ENCODE measurements around the gene ZNF488.

ZNF488 gene

DNA sequence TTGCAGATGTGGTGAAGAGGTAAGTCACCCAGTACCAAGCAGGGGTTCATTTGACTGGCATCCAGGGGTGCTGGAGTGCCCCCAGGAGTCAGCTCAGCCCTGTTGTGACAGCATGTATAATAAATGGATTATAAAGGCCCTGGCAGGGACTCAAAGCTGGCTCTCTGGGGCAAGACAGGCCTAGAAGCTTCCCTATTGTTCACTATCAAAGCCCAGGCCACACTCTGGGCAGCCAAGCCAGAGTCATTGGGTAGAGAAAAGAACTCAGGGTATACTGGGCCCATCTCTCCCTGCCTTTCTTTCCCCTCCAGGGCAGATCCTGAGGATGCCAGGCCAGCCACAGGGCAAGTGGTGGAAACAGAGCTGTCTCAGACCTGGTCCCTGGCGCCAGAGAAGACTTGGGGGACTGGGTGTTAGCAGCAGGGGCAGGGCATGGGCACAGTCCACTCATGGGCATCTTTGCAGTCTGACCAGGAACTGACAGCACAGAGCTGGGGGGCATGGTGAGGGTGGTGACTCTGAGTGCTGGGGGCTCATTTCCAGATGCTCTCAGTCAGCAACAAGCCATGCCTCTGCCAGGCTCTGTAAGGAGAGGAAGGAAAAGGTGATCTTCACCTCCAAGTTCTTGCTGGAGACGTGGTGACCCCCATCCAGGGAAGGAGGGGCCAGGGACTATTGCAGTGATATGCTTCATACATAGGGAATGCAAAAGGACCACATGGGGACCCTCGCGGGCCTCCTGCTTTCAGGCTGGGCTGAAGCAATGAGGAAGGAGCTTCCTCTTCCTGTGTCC, 24.3 kb downstream of the ZNF488 start:
- TF ChIP-seq, protein P1, sequence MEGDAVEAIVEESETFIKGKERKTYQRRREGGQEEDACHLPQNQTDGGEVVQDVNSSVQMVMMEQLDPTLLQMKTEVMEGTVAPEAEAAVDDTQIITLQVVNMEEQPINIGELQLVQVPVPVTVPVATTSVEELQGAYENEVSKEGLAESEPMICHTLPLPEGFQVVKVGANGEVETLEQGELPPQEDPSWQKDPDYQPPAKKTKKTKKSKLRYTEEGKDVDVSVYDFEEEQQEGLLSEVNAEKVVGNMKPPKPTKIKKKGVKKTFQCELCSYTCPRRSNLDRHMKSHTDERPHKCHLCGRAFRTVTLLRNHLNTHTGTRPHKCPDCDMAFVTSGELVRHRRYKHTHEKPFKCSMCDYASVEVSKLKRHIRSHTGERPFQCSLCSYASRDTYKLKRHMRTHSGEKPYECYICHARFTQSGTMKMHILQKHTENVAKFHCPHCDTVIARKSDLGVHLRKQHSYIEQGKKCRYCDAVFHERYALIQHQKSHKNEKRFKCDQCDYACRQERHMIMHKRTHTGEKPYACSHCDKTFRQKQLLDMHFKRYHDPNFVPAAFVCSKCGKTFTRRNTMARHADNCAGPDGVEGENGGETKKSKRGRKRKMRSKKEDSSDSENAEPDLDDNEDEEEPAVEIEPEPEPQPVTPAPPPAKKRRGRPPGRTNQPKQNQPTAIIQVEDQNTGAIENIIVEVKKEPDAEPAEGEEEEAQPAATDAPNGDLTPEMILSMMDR (IDR thresholded peaks at IDR 0.05), result no peak

DNA sequence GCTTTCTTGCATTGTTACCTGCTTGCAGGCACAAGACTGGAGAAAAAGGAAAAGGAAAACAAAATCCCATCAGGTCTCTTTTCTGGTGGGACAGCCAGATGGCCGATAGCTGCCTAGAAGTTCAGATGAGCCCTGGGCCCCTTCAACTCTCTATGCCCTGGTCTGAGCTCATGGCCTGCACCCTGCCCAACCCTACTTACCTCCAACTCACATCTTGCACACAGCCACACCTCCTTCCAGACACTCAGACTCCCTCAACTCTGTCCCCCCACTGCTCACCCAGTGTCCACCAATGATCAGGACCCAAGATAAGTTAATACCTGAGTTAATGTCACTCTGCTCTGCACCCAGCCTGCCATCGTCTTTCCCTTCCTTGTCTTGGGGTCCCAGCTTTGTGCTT, 25.0 kb downstream of the ZNF488 start:
- TF ChIP-seq, protein P1 (IDR thresholded peaks at IDR 0.05), result no peak

DNA sequence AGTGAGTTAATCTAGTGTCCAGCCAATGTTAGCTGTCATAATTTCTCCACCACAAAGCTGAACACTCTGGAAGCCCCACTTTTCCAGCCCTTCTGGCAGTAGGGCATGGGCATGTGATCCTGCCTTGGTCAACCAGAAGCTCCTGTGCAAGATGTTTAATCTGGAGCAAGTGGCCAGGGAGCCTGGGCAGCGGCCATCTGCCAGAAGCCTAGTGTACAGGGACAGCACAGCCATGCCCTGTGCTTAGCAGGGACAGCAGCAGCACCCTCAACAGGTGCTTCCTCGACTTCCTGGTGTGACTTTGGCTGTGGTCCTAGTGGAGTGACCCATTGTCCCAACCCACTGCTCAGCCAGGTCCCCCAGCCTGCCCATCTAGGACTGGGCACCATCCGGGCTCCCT, 25.6 kb downstream of the ZNF488 start:
- TF ChIP-seq, protein P1 (IDR thresholded peaks at IDR 0.05), result no peak

DNA sequence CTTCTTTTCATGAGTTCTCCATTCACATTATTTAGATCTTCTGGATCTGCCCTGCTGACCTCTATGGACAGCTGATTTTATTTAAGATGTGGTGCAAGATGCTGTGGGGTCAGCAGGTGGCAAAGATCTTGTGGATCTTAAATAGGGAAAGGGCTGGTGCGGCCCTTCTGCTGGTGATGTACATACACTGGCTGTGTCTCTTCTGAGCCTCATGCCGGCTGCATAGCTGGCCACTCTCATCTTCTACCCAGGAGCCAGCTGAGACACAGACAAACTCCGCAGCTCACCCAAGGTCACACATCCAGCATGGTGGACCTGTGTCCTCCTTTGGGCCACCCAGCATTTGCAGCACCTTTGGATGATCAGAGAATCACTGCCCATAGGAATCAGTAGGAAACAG, 26.2 kb downstream of the ZNF488 start:
- TF ChIP-seq, protein P1 (IDR thresholded peaks at IDR 0.05), result no peak

DNA sequence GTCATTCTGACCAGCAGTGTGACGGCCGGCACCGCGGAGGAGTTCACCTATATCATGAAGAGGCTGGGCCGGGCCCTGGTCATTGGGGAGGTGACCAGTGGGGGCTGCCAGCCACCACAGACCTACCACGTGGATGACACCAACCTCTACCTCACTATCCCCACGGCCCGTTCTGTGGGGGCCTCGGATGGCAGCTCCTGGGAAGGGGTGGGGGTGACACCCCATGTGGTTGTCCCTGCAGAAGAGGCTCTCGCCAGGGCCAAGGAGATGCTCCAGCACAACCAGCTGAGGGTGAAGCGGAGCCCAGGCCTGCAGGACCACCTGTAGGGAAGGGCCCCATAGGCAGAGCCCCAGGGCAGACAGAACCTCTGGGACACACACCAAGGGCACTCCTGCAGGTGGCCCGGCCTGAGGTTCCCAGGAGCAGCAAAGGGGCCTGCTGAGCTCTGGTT, 26.9 kb downstream of the ZNF488 start:
- TF ChIP-seq, protein P1 (IDR thresholded peaks at IDR 0.05), result no peak

DNA sequence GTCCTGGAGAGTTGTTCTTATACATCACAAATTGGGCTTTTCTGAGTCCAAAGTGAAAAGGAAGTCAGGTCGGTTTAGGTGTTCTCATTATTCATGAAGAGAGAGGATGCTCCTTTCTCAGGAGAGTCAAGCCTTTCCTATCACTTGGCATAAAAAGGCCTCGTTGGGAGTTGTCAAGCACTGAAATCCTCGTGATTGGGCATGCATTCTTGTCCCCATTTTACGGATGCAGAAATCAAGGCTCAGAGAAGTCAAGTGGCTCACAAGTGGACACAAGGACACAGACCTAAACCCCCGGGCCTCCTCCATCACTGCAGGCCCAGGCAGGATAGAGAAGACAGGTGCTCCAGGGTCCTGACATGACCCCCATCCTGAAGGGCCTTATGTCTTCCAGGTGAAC, 27.4 kb downstream of the ZNF488 start:
- TF ChIP-seq, protein P1 (IDR thresholded peaks at IDR 0.05), result no peak

DNA sequence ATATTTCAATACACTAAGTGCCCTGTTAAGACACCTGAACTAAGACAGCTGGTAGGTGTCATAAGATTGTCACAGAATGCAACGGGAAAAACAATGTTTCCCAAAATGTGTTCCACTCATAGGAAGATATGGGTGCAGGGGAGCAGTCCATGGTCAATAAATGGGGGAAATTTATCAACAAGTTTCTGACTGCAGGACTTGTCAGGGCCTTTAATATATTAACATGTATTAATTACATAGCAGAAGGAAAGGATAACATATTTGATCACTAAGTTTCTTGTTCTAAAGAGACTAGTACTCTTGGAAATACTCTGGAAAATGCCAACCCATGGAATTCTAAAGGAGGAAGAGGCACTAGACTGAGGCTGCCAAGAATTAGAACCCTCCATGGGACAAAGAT, 29.2 kb downstream of the ZNF488 start:
- TF ChIP-seq, protein P1 (IDR thresholded peaks at IDR 0.05), result no peak

Data from LNCAP (cell line).